Spleen (tissue), 7 donors: ENCODE measurements around the gene TMBIM1.

Experiments
- CTCF ChIP-seq, 11 experiments: fragments of 200-600 bp in 7 of 11; fragments of 450-650 bp in 4 of 11; sonication (generic) in 4 of 11; IDR thresholded peaks in 8 of 11; conservative IDR thresholded peaks in 3 of 11; 1 replicate in 7 of 11; 2 replicates in 4 of 11; pipeline versions ENCODE4 v1.4.0 to v1.8.0; 2016 to 2021; ENCODE audit warnings: antibody characterized with exemption in 11 of 11, inconsistent platforms in 4 of 11, mild to moderate bottlenecking in 1 of 11
- POLR2A ChIP-seq, 3 donors: fragments of 450-650 bp; IDR thresholded peaks; one replicate each; pipeline ENCODE4 v1.5.1; 2017; ENCODE audit warnings: antibody characterized with exemption in 3 of 3, mild to moderate bottlenecking in 1 of 3
- donor health status: DM: no; HTN: no; CAD: no; lungs with moderate emphysema.
- donor health status: DM: no; HTN: no; CAD: no.
- donor health status: DM: no; HTN: no; CAD: no.

GRCh38 chr2:218341381-218341780, 49.1 kb upstream of the TMBIM1 start:
- TF ChIP-seq CTCF (IDR thresholded peaks at IDR 0.05 in 8 of 11, conservative IDR thresholded peaks at IDR 0.05 in 3 of 11) (no peak), POLR2A (IDR thresholded peaks at IDR 0.05) (no peak)
